H1 (cell line): ENCODE measurements around the gene RASGRF1.

ENCODE experiments used
- ATF3 ChIP-seq: IDR thresholded peaks from 2 replicates; pipeline ENCODE4 v1.6.1; 2011; ENCODE audit warnings: low read depth, mild to moderate bottlenecking, low read length; ENCODE audit not compliant: insufficient read depth
- CEBPB ChIP-seq: IDR thresholded peaks from 2 replicates; pipeline ENCODE4 v1.6.1; 2012; ENCODE audit warnings: low read depth, low read length
- CTCF ChIP-seq, 3 experiments: IDR thresholded peaks; 1 replicate in 2 of 3; 2 replicates in 1 of 3; pipeline versions ENCODE4 v1.5.1 to v1.6.1; 2011; ENCODE audit warnings: low read length in 3 of 3, mild to moderate bottlenecking in 3 of 3, inconsistent platforms in 2 of 3, low read depth in 1 of 3, moderate library complexity in 1 of 3; ENCODE audit not compliant: insufficient read depth in 1 of 3; ENCODE audit errors: control extremely low read depth in 1 of 3
- FOSL1 ChIP-seq: IDR thresholded peaks from 2 replicates; pipeline ENCODE4 v1.6.1; 2011; ENCODE audit warnings: mild to moderate bottlenecking, low read depth, low read length, moderate library complexity; ENCODE audit not compliant: insufficient read depth
- JUND ChIP-seq: IDR thresholded peaks from 2 replicates; pipeline ENCODE4 v1.6.1; 2011; ENCODE audit warnings: mild to moderate bottlenecking, improper control_type of control experiment, low read length
- MAX ChIP-seq: IDR thresholded peaks from 2 replicates; pipeline ENCODE4 v1.6.1; 2012; ENCODE audit warnings: inconsistent platforms
- SP2 ChIP-seq: IDR thresholded peaks from 2 replicates; pipeline ENCODE4 v1.6.1; 2012; ENCODE audit warnings: mild to moderate bottlenecking, low read length, inconsistent platforms

DNA sequence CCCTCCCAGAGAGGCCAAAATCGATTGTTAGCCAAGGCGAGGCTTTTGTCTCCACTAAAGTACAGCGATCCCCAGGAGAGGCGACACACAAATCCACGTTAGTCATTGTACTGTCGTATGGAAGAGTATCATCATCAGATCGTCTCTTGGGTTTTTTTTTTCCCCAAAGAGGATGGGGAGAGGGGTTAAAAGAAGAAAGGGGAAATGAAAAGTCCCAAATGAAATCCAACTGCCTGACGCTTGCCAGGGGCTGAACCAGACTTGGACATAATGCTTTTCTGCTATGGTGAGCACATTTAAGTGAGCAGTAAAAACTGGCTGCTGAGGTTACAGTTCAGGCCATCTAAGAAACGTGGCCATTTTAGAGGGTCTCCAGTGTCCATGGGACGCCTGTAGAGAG is 107.8 kb downstream of the RASGRF1 start:
- TF ChIP-seq CEBPB (no peak), MAX (no peak), JUND (no peak), SP2 (no peak), FOSL1 (no peak), CTCF (IDR thresholded peaks at IDR 0.05; ENCODE audit: control extremely low read depth in 1 of 3, insufficient read depth in 1 of 3, low read depth in 1 of 3, low read length in 3 of 3) (no peak), ATF3 (no peak)
